Activated CD4-positive, alpha-beta T cell treated with anti-CD3 and anti-CD28 coated beads, Interleukin-2, amount 50 U/mL, for 24 hours (primary cell): Measurements from ENCODE around the gene MDFI.

Experiments used
- DNase-seq, 2 donors: peaks; one replicate each; pipeline ENCODE4 v3.0.0-alpha.2; 2020; ENCODE audit warnings: low read depth in 1 of 2, low spot score in 1 of 2

Gene MDFI

GRCh38 chr6:41633056-41633634, 5.1 kb upstream of the MDFI start:
- DNase-seq: no peak

GRCh38 chr6:41634657-41635056, 3.6 kb upstream of the MDFI start:
- no peak for DNase-seq

- no peak for DNase-seq
Observed at GRCh38 chr6:41635365-41635764, 2.9 kb upstream of the MDFI start.

GRCh38 chr6:41636833-41637193, 1.5 kb upstream of the MDFI start:
- DNase-seq: no peak

GRCh38 chr6:41637194-41638001, 870 bp upstream of the MDFI start:
- no peak for DNase-seq

GRCh38 chr6:41638935-41639808, 904 bp downstream of the MDFI start:
- DNase-seq: no peak

- DNase-seq: no peak
Observed at GRCh38 chr6:41639809-41640371, 1.6 kb downstream of the MDFI start.

GRCh38 chr6:41640426-41640825, 2.2 kb downstream of the MDFI start:
- DNase-seq: no peak

GRCh38 chr6:41641352-41641925, 3.2 kb downstream of the MDFI start:
- no peak for DNase-seq

GRCh38 chr6:41642090-41642959, 4.1 kb downstream of the MDFI start:
- no peak for DNase-seq

- DNase-seq: no peak
Observed at GRCh38 chr6:41642960-41643898, 5.0 kb downstream of the MDFI start.

- DNase-seq: no peak
Observed at GRCh38 chr6:41643899-41644269, 5.6 kb downstream of the MDFI start.

GRCh38 chr6:41644297-41644879, 6.1 kb downstream of the MDFI start:
- no peak for DNase-seq

GRCh38 chr6:41645007-41645618, 6.8 kb downstream of the MDFI start:
- no peak for DNase-seq

GRCh38 chr6:41646026-41646795, 7.9 kb downstream of the MDFI start:
- DNase-seq: no peak

- DNase-seq: no peak
Observed at GRCh38 chr6:41647061-41647511, 8.8 kb downstream of the MDFI start.

GRCh38 chr6:41648070-41648585, 9.9 kb downstream of the MDFI start:
- DNase-seq: no peak
